GM12801 (cell line): ENCODE data around the gene FRMD1.

ENCODE experiments used
- TF ChIP-seq, protein P1 (sequence below): IDR thresholded peaks from one replicate; pipeline ENCODE4 v1.5.1; 2011; ENCODE audit warnings: control low read depth; ENCODE audit not compliant: insufficient read length; ENCODE audit errors: extremely low read depth

Gene FRMD1

DNA sequence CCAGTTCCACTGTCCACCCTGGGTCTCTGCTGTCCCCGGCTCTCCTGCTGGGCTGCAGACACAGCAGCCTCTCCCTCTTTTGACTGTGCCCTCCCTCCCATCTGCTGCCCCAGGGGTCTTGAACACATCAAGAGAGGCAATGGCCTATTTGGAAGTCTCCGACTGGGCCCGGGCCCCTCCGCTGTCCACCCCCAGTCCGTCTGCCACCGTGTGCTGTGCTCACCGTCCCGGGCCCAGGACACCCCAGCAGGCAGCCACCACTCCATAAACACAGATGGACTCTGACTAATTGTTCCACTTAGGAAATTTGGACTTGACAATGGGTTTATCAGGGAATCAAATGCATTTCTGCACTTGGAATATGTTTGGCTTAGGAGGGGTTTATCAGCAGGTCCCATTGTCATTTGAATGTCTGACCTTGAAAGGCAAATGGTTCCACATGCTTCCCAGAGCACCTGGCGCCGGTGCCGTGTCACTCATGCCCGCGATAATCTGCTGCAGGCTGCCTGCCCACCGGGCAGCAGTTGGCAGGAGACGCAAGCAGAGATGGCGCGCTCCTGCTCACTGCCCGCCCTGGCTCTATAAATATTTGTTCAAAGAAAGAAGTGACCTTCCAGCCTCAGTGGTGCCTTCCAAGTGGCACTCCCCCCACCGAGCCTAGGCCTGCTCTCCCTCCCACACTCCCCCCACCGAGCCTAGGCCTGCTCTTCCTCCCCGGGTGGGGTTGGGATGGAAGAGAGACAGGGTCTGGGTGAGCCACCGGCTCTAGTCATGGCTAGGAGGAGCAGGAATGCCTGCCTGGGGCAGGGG lies 18.8 kb upstream of the FRMD1 start:
- TF ChIP-seq, protein P1, sequence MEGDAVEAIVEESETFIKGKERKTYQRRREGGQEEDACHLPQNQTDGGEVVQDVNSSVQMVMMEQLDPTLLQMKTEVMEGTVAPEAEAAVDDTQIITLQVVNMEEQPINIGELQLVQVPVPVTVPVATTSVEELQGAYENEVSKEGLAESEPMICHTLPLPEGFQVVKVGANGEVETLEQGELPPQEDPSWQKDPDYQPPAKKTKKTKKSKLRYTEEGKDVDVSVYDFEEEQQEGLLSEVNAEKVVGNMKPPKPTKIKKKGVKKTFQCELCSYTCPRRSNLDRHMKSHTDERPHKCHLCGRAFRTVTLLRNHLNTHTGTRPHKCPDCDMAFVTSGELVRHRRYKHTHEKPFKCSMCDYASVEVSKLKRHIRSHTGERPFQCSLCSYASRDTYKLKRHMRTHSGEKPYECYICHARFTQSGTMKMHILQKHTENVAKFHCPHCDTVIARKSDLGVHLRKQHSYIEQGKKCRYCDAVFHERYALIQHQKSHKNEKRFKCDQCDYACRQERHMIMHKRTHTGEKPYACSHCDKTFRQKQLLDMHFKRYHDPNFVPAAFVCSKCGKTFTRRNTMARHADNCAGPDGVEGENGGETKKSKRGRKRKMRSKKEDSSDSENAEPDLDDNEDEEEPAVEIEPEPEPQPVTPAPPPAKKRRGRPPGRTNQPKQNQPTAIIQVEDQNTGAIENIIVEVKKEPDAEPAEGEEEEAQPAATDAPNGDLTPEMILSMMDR, result no peak

DNA sequence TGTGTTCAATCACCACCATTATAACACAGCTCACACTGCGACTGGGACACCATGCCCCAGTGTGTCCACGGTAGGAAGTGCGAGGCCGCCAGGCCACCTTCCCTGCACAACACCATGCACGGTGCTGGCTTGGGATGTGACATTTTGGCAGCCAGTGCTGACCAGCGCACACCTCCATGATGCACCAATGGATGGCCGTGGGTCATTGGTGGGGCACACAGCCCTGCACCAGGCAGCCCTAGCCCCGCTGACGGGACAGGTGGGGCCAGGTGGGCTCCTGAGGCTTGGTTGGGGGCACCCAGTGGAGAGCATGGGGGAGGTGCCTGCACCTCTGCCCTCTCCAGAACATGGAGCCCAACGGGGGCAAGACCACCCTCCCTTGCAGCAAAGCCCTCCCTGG lies 18.2 kb upstream of the FRMD1 start:
- TF ChIP-seq, protein P1, result no peak

DNA sequence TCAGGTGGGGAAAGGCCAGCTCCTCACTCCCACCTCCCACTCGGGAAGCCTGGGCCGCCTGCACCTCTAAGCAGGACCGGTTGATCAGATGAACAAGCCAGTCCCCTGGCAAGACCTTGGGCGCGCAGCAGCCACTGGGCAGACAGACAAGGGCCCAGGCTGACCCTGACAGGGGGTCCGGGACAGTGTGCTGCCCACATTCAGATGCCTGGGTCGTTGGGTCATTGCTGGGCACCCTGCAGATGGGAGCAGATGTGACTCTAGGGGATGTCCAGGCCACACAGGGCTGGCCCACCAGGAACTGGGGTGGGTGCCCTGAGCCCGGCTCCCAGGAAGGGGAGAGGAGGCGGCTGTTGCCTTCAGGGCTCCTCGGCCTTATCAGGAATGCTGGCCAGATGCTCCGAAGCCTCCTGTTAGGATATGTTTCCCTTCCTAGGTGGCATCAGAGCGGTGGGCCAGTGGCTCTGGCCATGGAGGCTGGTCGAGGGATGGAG lies 17.3 kb upstream of the FRMD1 start:
- TF ChIP-seq, protein P1, result no peak

DNA sequence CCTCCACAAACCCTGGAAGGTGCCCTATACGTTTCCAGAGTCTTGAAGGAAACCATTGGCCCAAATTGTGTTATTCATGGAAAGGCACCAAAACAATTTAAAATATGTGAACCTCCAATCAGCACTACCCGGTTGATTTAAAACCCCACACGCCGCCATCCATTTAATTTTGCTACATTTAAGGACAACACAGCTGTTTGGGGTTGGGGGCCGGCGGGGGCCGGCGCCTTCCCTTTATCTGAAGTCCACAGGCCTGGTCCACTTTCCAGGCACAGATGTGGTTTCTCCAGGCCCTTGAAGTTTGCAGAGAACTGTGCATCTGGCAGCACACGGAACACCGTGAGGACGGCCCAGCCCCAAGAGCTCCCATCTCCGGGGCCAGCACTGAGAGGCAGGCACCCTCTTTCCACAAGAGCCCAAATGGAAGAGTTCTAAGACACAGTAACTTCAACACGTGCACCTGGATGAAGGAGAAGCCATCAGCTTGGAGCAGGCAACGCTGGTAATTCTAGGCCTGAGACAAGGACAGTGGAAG lies 16.8 kb upstream of the FRMD1 start:
- TF ChIP-seq, protein P1, result no peak

DNA sequence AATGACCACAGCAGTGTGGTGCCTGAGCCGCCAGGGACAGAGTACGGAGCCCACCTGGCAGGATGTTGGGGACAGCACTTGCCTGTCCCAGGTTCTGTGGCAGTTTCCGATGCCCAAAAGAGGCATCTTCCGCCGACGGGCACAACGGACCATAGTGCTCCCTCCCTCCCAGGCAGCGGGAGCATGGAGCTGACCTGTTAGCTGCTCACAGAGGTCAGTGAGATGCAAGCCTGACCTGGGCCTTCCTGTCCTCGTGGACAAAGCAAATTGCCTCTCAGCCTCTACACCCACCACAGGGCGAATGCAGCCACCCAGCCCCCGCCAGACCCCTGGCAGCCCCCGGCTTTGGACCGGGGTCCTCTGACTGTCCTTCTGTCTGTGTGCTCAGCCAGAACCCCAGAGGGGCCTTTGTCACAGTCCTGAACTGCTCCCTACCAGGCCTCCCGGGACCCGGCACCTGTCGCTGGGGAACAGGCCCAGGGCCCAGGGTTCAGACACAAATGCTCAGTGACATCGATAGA lies 16.2 kb upstream of the FRMD1 start:
- TF ChIP-seq, protein P1, result no peak

DNA sequence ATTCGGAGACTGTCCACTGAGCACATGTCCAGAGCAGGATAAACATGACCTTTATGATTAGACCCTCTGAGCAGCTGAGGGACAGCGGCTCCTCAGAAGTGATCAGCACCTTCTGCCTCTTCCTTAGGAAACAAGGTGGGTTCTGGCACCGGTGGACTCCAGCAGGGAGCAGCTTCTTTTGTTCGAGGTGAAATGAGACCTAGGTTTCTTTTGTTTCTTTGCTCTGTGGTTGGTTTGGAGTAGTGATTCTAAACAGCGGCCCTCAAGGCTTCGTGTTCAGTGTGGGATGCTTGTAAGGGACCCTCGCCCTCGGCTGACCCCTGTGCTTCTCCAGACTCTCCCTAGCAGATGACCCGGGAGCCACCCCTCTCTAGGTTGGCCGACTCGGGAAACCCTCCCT lies 14.6 kb upstream of the FRMD1 start:
- TF ChIP-seq, protein P1, result no peak

DNA sequence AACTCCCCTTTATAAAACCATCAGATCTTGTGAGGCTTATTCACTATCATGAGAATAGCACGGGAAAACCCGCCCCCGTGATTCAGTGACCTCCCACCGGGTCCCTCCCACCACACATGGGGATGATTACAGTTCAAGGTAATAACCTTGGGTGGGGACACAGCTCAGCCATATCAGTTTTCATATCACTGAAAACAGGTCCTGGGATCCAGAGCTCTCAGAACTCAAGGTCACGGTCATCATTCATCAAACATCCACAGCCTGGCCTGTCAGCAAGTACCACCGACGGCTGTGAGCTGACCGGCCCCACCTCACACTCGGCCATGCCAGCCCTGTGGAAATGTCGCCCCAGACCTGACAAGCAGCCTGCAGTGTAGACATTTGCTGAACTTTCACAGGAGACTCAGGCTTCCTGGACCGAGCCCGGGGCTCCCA lies 14.1 kb upstream of the FRMD1 start:
- TF ChIP-seq, protein P1, result no peak
